GM12875 (cell line): ENCODE measurements around the gene OSBPL9.

Experiments
- H3K4me3 ChIP-seq: one replicate; pipeline ENCODE4 v1.5.1; 2011; ENCODE audit warnings: low read depth, low read length, control low read depth
- TF ChIP-seq, protein P1 (sequence below): IDR thresholded peaks from 2 replicates; pipeline ENCODE4 v1.5.1; 2011; ENCODE audit warnings: low read depth, mild to moderate bottlenecking, control low read depth, inconsistent platforms, low read length, moderate library complexity, borderline replicate concordance; ENCODE audit not compliant: insufficient read depth

OSBPL9 gene

DNA sequence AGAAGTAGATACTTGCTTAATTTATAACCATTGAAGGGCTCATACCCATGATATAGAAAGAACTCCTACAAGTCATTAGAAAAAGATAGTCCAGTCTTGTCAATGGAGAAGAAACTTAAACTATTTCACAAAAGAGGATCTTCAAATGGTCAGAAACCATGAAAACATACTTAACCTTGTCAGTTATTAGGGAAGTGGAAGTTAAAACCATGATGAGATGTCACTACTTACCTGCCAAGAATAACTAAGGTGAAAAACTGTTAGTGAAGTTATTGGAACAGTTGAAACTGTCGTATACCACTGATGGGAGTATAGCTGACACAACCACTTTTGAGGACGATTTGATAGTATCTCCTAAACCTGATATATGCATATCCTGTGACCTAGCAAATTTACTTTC lies 46.8 kb downstream of the OSBPL9 start:
- H3K4me3 ChIP-seq, result no peak overlapping the region
- TF ChIP-seq, protein P1, sequence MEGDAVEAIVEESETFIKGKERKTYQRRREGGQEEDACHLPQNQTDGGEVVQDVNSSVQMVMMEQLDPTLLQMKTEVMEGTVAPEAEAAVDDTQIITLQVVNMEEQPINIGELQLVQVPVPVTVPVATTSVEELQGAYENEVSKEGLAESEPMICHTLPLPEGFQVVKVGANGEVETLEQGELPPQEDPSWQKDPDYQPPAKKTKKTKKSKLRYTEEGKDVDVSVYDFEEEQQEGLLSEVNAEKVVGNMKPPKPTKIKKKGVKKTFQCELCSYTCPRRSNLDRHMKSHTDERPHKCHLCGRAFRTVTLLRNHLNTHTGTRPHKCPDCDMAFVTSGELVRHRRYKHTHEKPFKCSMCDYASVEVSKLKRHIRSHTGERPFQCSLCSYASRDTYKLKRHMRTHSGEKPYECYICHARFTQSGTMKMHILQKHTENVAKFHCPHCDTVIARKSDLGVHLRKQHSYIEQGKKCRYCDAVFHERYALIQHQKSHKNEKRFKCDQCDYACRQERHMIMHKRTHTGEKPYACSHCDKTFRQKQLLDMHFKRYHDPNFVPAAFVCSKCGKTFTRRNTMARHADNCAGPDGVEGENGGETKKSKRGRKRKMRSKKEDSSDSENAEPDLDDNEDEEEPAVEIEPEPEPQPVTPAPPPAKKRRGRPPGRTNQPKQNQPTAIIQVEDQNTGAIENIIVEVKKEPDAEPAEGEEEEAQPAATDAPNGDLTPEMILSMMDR, result no peak

DNA sequence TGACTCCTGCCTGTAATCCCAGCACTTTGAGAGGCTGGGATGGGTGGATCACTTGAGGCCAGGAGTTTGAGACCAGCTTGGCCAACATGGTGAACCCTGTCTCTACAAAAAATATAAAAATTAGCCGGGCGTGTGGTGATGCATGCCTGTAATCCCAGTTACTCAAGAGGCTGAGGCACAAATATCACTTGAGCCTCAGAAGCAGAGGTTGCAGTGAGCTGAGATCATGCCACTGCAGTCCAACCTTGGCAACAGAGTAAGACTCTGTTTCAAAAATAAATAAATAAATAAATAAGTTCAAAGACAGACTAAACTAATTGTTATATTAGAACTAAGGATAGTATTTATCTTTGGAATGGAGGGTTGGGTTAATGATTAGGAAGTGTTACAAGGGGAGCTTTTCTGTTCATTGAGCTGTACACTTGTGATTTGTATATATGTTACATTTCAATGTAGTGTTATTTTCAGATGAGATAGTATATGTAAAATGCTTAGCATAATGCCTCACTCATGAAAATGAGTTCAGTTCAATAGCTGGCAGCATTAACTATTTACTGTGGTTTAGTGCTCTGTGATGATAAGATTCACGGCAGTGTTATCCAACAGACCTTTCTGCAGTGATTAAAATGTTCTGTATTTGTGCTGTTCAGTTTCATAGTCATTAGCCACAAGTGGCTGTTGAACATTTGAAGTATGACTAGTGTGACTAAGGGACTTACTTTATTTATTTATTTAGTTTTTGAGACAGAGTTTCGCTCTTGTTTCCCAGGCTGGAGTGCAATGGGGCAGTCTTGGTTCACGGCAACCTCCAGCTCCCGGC lies 47.7 kb downstream of the OSBPL9 start:
- TF ChIP-seq, protein P1, result no peak
- H3K4me3 ChIP-seq, result no peak overlapping the region

DNA sequence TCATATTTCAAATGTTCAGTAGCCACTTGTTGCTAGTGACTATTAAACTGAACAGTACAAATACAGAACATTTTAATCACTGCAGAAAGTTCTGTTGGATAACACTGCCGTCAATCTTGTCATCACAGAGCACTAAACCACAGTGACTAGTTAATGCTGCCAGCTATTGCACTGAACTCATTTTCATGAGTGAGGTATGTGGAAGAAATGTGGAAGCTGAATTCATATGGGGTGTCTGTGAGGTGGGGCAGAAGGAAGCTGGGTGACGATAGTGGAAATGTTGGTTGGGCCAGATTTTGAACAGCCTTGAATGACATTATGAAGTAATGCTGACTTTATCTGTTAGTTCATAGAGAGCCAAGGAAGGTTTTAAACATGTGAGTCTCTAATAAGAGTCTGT lies 49.6 kb downstream of the OSBPL9 start:
- no peak overlapping the region for H3K4me3 ChIP-seq
- TF ChIP-seq, protein P1, result no peak

DNA sequence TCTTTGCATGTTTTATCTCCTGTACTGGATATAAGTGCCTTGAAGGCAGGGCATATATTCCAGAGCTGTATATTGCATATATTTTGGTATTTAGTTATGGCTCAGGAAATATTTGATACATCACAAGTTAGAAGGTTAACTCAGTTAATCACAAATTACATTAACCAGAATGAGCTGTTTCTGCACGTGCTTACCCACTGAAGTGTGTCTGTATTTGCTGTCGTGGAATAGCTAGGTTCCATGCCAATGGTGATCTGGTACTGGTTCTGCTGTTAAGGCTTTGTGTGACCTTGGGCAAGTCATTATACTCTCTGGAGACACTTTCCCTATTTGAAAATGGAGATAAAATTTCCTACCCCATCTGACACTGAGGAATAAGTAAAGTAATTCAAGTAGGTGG lies 50.7 kb downstream of the OSBPL9 start:
- H3K4me3 ChIP-seq, result no peak overlapping the region
- TF ChIP-seq, protein P1, result no peak

DNA sequence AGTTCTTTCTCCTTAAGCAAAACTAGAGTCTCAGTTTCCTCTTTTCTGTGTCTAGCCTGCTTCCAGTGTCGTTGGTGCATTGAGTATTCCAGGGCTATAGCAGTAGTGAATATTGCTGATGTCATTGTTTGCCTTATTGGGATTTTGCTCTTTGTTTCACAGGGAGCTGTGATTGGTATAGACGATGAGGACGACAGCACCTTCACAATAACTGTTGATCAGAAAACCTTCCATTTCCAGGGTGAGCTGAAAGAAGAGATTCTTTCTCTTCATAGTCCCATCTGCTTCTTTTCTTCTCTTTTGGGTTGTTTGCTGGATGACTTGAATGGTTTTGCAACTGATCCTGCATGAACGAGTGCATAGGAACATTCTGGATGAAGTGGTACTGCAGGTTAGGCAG lies 52.4 kb downstream of the OSBPL9 start:
- no peak overlapping the region for H3K4me3 ChIP-seq
- TF ChIP-seq, protein P1, result no peak

DNA sequence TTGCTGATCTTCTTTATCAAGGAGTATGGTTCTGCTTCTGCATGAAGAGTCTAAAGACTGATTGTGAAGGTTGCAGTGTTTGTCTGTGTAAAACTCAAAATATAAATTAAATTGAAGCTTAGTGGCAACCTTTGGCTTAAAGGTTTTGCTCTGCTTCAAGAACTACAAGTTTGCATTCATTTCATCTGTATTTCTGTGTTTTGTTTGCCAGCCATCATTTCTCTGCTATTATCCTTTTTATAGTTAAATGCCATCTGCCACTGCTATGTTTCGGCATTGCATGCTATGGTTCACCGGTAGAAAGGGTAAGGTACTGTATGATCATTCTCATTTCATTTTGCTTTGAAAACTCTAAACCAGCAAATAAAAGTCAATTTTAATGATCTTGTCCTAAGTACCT lies 52.9 kb downstream of the OSBPL9 start:
- TF ChIP-seq, protein P1, result no peak
- no peak overlapping the region for H3K4me3 ChIP-seq
